ENCODE measurements around the gene IFNA4. TPM values are rescaled to one million over a fixed set of nuclear protein-coding genes. Genes with fewer than 3 reads are reported as not detected.

IFNA4 gene
- total and polyA plus RNA-seq, 2 of the 8 experiments (the other 6 are each of a cell fraction or from before 2014, with no cell fraction given): not detected

DNA sequence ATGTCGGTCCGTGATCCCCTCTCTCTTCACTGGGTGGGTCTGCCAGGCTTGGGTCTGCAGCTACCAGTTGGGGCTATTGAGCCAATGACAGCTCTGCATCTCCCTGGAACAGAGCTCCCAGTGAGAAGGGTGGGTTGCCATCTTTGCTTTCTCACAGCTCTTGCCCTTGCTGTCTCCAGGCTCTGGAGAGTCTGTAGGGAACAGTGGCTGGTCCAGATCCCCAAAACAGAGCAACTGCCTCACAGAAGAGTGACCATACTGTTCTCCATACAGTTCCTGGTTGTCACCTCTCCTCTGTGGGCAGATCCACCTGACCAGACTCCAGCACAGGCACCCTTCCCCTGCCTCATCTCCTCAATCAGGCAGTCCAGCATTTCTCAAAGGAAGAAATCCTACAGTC is 45.9 kb upstream of the IFNA4 start (continued):
- TF ChIP-seq, protein P1, sequence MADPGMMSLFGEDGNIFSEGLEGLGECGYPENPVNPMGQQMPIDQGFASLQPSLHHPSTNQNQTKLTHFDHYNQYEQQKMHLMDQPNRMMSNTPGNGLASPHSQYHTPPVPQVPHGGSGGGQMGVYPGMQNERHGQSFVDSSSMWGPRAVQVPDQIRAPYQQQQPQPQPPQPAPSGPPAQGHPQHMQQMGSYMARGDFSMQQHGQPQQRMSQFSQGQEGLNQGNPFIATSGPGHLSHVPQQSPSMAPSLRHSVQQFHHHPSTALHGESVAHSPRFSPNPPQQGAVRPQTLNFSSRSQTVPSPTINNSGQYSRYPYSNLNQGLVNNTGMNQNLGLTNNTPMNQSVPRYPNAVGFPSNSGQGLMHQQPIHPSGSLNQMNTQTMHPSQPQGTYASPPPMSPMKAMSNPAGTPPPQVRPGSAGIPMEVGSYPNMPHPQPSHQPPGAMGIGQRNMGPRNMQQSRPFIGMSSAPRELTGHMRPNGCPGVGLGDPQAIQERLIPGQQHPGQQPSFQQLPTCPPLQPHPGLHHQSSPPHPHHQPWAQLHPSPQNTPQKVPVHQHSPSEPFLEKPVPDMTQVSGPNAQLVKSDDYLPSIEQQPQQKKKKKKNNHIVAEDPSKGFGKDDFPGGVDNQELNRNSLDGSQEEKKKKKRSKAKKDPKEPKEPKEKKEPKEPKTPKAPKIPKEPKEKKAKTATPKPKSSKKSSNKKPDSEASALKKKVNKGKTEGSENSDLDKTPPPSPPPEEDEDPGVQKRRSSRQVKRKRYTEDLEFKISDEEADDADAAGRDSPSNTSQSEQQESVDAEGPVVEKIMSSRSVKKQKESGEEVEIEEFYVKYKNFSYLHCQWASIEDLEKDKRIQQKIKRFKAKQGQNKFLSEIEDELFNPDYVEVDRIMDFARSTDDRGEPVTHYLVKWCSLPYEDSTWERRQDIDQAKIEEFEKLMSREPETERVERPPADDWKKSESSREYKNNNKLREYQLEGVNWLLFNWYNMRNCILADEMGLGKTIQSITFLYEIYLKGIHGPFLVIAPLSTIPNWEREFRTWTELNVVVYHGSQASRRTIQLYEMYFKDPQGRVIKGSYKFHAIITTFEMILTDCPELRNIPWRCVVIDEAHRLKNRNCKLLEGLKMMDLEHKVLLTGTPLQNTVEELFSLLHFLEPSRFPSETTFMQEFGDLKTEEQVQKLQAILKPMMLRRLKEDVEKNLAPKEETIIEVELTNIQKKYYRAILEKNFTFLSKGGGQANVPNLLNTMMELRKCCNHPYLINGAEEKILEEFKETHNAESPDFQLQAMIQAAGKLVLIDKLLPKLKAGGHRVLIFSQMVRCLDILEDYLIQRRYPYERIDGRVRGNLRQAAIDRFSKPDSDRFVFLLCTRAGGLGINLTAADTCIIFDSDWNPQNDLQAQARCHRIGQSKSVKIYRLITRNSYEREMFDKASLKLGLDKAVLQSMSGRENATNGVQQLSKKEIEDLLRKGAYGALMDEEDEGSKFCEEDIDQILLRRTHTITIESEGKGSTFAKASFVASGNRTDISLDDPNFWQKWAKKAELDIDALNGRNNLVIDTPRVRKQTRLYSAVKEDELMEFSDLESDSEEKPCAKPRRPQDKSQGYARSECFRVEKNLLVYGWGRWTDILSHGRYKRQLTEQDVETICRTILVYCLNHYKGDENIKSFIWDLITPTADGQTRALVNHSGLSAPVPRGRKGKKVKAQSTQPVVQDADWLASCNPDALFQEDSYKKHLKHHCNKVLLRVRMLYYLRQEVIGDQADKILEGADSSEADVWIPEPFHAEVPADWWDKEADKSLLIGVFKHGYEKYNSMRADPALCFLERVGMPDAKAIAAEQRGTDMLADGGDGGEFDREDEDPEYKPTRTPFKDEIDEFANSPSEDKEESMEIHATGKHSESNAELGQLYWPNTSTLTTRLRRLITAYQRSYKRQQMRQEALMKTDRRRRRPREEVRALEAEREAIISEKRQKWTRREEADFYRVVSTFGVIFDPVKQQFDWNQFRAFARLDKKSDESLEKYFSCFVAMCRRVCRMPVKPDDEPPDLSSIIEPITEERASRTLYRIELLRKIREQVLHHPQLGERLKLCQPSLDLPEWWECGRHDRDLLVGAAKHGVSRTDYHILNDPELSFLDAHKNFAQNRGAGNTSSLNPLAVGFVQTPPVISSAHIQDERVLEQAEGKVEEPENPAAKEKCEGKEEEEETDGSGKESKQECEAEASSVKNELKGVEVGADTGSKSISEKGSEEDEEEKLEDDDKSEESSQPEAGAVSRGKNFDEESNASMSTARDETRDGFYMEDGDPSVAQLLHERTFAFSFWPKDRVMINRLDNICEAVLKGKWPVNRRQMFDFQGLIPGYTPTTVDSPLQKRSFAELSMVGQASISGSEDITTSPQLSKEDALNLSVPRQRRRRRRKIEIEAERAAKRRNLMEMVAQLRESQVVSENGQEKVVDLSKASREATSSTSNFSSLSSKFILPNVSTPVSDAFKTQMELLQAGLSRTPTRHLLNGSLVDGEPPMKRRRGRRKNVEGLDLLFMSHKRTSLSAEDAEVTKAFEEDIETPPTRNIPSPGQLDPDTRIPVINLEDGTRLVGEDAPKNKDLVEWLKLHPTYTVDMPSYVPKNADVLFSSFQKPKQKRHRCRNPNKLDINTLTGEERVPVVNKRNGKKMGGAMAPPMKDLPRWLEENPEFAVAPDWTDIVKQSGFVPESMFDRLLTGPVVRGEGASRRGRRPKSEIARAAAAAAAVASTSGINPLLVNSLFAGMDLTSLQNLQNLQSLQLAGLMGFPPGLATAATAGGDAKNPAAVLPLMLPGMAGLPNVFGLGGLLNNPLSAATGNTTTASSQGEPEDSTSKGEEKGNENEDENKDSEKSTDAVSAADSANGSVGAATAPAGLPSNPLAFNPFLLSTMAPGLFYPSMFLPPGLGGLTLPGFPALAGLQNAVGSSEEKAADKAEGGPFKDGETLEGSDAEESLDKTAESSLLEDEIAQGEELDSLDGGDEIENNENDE (IDR thresholded peaks at IDR 0.05; ENCODE audit: insufficient replicate concordance, low read length): no peak
